Measurements from ENCODE around the gene ZSCAN10.

DNA sequence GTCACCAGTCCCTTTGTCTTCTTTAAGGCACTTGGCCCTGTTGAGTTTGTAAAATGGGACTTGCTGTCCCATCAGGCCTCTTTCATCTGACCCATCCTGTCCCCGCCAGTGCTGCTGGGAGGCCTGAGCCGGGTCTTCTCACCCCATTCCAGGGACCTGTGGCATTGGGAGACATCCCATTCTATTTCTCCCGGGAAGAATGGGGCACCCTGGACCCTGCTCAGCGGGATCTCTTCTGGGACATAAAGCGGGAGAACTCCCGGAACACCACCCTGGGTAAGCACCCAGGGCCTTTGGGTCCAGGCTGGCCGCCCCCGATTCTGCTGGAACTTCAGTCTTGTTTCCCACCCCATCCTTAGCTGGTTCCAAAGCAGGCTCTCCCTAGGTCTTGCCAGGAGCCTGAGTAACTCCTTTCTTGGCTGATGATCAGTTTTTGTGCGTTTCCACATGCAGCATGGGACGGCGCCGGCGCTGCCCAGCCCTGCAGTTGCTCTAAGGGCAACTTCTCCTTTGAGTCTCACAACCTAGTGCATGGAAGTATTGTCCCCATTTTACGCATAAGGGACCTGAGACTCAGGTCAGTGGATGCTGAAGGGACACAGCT, 39.8 kb upstream of the ZSCAN10 start:
- TF ChIP-seq, protein P1, sequence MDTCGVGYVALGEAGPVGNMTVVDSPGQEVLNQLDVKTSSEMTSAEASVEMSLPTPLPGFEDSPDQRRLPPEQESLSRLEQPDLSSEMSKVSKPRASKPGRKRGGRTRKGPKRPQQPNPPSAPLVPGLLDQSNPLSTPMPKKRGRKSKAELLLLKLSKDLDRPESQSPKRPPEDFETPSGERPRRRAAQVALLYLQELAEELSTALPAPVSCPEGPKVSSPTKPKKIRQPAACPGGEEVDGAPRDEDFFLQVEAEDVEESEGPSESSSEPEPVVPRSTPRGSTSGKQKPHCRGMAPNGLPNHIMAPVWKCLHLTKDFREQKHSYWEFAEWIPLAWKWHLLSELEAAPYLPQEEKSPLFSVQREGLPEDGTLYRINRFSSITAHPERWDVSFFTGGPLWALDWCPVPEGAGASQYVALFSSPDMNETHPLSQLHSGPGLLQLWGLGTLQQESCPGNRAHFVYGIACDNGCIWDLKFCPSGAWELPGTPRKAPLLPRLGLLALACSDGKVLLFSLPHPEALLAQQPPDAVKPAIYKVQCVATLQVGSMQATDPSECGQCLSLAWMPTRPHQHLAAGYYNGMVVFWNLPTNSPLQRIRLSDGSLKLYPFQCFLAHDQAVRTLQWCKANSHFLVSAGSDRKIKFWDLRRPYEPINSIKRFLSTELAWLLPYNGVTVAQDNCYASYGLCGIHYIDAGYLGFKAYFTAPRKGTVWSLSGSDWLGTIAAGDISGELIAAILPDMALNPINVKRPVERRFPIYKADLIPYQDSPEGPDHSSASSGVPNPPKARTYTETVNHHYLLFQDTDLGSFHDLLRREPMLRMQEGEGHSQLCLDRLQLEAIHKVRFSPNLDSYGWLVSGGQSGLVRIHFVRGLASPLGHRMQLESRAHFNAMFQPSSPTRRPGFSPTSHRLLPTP (IDR thresholded peaks at IDR 0.05; ENCODE audit: borderline replicate concordance, extremely low read depth, insufficient read length): no peak
- TF ChIP-seq, protein P2, sequence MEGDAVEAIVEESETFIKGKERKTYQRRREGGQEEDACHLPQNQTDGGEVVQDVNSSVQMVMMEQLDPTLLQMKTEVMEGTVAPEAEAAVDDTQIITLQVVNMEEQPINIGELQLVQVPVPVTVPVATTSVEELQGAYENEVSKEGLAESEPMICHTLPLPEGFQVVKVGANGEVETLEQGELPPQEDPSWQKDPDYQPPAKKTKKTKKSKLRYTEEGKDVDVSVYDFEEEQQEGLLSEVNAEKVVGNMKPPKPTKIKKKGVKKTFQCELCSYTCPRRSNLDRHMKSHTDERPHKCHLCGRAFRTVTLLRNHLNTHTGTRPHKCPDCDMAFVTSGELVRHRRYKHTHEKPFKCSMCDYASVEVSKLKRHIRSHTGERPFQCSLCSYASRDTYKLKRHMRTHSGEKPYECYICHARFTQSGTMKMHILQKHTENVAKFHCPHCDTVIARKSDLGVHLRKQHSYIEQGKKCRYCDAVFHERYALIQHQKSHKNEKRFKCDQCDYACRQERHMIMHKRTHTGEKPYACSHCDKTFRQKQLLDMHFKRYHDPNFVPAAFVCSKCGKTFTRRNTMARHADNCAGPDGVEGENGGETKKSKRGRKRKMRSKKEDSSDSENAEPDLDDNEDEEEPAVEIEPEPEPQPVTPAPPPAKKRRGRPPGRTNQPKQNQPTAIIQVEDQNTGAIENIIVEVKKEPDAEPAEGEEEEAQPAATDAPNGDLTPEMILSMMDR (IDR thresholded peaks at IDR 0.05 in 2 of 3, conservative IDR thresholded peaks at IDR 0.05 in 1 of 3; ENCODE audit: insufficient read depth in 2 of 3, low read depth in 1 of 3, low read length in 3 of 3): no peak
- no peak for TF ChIP-seq ZNF57 (CRISPR knock-in tag; IDR thresholded peaks at IDR 0.05)
- TF ChIP-seq FOXK2 (conservative IDR thresholded peaks at IDR 0.05 in 1 of 2, IDR thresholded peaks at IDR 0.05 in 1 of 2; ENCODE audit: low read depth in 2 of 2): no peak
- TF ChIP-seq, protein P3, sequence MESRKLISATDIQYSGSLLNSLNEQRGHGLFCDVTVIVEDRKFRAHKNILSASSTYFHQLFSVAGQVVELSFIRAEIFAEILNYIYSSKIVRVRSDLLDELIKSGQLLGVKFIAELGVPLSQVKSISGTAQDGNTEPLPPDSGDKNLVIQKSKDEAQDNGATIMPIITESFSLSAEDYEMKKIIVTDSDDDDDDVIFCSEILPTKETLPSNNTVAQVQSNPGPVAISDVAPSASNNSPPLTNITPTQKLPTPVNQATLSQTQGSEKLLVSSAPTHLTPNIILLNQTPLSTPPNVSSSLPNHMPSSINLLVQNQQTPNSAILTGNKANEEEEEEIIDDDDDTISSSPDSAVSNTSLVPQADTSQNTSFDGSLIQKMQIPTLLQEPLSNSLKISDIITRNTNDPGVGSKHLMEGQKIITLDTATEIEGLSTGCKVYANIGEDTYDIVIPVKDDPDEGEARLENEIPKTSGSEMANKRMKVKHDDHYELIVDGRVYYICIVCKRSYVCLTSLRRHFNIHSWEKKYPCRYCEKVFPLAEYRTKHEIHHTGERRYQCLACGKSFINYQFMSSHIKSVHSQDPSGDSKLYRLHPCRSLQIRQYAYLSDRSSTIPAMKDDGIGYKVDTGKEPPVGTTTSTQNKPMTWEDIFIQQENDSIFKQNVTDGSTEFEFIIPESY (CRISPR knock-in tag; IDR thresholded peaks at IDR 0.05): no peak
- TF ChIP-seq TCF7L2 (IDR thresholded peaks at IDR 0.05; ENCODE audit: low read depth, low read length): no peak
- no peak for TF ChIP-seq EP300 (IDR thresholded peaks at IDR 0.05; ENCODE audit: low read length)
- no peak for TF ChIP-seq POLR2A (conservative IDR thresholded peaks at IDR 0.05)
